Esophagus muscularis mucosa (tissue), 4 donors: ENCODE measurements around the gene CMTM5.
"Not testable (repeated sequence)": the region's sequence is repeated elsewhere in the genome, so short reads cannot be mapped to it uniquely, and the experiment has no call there.

Experiments used
- EP300 ChIP-seq: sonication (generic); formaldehyde crosslinking; IDR thresholded peaks from one replicate; pipeline ENCODE4 v1.6.1; 2017; ENCODE audit warnings: antibody characterized with exemption
- POLR2A ChIP-seq: fragments of 450-650 bp; IDR thresholded peaks from one replicate; pipeline ENCODE4 v1.6.1; 2017; ENCODE audit warnings: antibody characterized with exemption, moderate library complexity, mild to moderate bottlenecking, low read depth
- POLR2AphosphoS5 ChIP-seq, 2 donors: sonication (generic); formaldehyde crosslinking; IDR thresholded peaks; one replicate each; pipeline ENCODE4 v1.6.1; 2017; ENCODE audit warnings: antibody characterized with exemption in 2 of 2
- TF ChIP-seq, protein P1 (sequence below), 3 experiments: fragments of 200-600 bp in 2 of 3; fragments of 450-650 bp in 1 of 3; sonication (generic) in 2 of 3; IDR thresholded peaks; one replicate each; pipeline ENCODE4 v1.5.1; 2017 to 2019; ENCODE audit warnings: antibody characterized with exemption in 3 of 3, mild to moderate bottlenecking in 2 of 3, moderate library complexity in 1 of 3

DNA sequence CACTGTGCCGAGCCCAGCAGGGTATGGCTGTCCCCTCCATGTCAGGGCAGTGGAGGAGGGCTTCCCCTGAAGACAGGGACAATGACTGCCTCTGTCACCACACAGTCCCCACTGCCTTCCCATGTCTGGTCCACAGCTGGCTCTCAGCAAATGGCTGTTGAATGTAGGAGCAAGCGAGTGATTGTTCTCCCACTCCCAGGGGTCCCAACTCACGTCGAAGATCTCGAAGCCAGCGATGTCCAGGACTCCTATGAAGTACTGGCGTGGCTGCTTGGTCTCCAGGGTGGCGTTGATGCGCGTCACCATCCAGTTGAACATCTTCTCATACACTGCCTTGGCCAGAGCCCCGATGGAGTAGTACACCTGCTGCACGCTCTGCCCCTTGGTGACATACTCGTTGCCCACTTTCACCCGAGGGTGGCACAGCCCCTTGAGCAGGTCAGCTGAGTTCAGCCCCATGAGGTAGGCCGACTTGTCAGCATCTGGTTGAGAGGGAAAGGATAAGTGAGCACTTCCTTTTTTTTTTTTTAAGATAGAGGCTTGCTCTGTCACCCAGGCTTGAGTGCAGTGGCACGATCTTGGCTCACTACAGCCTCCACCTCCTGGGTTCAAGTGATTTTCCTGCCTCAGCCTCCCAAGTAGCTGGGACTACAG, 23.8 kb downstream of the CMTM5 start:
- TF ChIP-seq, protein P1, sequence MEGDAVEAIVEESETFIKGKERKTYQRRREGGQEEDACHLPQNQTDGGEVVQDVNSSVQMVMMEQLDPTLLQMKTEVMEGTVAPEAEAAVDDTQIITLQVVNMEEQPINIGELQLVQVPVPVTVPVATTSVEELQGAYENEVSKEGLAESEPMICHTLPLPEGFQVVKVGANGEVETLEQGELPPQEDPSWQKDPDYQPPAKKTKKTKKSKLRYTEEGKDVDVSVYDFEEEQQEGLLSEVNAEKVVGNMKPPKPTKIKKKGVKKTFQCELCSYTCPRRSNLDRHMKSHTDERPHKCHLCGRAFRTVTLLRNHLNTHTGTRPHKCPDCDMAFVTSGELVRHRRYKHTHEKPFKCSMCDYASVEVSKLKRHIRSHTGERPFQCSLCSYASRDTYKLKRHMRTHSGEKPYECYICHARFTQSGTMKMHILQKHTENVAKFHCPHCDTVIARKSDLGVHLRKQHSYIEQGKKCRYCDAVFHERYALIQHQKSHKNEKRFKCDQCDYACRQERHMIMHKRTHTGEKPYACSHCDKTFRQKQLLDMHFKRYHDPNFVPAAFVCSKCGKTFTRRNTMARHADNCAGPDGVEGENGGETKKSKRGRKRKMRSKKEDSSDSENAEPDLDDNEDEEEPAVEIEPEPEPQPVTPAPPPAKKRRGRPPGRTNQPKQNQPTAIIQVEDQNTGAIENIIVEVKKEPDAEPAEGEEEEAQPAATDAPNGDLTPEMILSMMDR (IDR thresholded peaks at IDR 0.05) = not testable (repeated sequence)
- not testable (repeated sequence) for TF ChIP-seq POLR2A; EP300; POLR2AphosphoS5 (IDR thresholded peaks at IDR 0.05)
